ENCODE results near the gene ADAM17. TPM values are rescaled to one million over a fixed set of nuclear protein-coding genes. Genes with fewer than 3 reads are reported as not detected.

ADAM17 gene
- polyA plus RNA-seq, 1 donor from 2014 or later: 32.6 TPM

DNA sequence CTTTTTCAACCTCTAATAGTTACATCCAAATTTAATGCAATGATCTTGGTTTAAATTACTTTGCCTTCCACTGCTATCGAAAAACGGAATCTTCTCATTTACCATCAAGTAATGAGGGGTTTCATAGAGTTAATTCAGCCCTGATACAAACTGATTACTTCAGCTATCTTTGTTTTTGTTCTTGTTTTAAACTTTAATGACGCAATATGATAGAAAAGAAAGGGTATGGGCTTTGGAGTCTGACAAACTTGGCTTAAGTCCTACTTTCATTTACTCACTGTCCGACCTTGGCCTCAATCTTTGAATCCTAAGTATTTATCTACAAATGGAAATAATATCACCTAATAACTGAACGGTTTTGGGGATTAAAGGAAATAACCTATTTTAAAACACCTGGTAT is 16.1 kb downstream of the ADAM17 start:
- no peak overlapping the region for H3K9ac ChIP-seq (ENCODE audit: low read length)
- no peaks in the 10 kb centered on the region for H4K20me1 ChIP-seq (ENCODE audit: insufficient read depth)
- H3K9me3 ChIP-seq (ENCODE audit: low read length): no peaks in the 10 kb centered on the region
- peaks cover 5% of the 10 kb centered on the region for H3K79me2 ChIP-seq (replicated peaks; ENCODE audit: insufficient read depth, low read length)
- H2AFZ ChIP-seq (ENCODE audit: low read depth, low read length): no peak overlapping the region
- no peak overlapping the region for H3K4me3 ChIP-seq (ENCODE audit: low read length)
- no peak overlapping the region for H3K27ac ChIP-seq (ENCODE audit: low read length)
- H3K9me2 ChIP-seq (ENCODE audit: insufficient read depth, low read length): no peaks in the 10 kb centered on the region
- no peak for TF ChIP-seq TAF1 (IDR thresholded peaks at IDR 0.05; ENCODE audit: low read depth)
- no peak for TF ChIP-seq SMC3 (conservative IDR thresholded peaks at IDR 0.05; ENCODE audit: poor library complexity)
- TF ChIP-seq EP300 (conservative IDR thresholded peaks at IDR 0.05; ENCODE audit: poor library complexity, severe bottlenecking): no peak
- TF ChIP-seq POLR2AphosphoS5 (IDR thresholded peaks at IDR 0.05): no peak
- TF ChIP-seq EZH2 (IDR thresholded peaks at IDR 0.05; ENCODE audit: borderline replicate concordance, insufficient read depth, low read length, poor library complexity, severe bottlenecking): no peak
- TF ChIP-seq RAD21 (conservative IDR thresholded peaks at IDR 0.05): no peak
- no peak for TF ChIP-seq MXI1 (conservative IDR thresholded peaks at IDR 0.05; ENCODE audit: poor library complexity, severe bottlenecking)
- TF ChIP-seq CTCF (IDR thresholded peaks at IDR 0.05; ENCODE audit: poor library complexity, severe bottlenecking): no peak
- no peak for TF ChIP-seq REST (IDR thresholded peaks at IDR 0.05; ENCODE audit: borderline replicate concordance)
- H3K4me2 ChIP-seq (ENCODE audit: low read length): no peak overlapping the region
- no peaks in the 10 kb centered on the region for H3K36me3 ChIP-seq (ENCODE audit: insufficient read depth, low read length)
- H3F3A ChIP-seq (ENCODE audit: insufficient read depth, low read length, poor library complexity, severe bottlenecking): no peaks in the 10 kb centered on the region
- H3K27me3 ChIP-seq (ENCODE audit: insufficient read depth, low read depth, low read length): no peaks in the 10 kb centered on the region

DNA sequence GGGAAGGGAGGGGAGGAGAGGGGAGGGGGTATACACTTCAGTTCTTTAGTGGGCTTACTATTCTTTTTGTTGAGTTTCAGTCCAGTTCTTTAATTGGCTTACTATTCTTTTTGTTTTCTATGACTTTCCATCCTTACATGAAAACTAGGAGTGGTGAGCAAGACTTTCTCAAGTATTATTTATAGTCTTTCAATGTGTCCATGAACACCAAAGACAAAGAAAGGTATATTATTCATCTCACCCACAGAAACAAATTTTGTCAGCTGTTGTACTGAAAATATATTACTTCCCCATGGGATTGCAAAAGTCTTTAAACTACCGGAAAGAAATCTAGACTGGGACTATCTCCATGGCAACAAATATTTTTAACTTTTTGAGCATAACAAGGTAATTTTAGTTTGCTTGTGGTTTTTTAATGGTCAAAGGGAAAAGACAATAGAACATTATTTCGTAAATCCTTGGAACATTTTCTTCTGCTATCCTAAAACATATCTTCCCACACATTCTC is 17.6 kb downstream of the ADAM17 start:
- Histone ChIP-seq H3K9ac (ENCODE audit: low read length) (no peak overlapping the region), H3K4me3 (ENCODE audit: low read length) (no peak overlapping the region), H4K20me1 (ENCODE audit: insufficient read depth) (no peaks in the 10 kb centered on the region), H3K9me3 (ENCODE audit: low read length) (no peaks in the 10 kb centered on the region), H2AFZ (ENCODE audit: low read depth, low read length) (no peak overlapping the region), H3F3A (ENCODE audit: insufficient read depth, low read length, poor library complexity, severe bottlenecking) (no peaks in the 10 kb centered on the region), H3K27me3 (ENCODE audit: insufficient read depth, low read depth, low read length) (no peaks in the 10 kb centered on the region), H3K4me2 (ENCODE audit: low read length) (no peak overlapping the region), H3K27ac (ENCODE audit: low read length) (no peak overlapping the region), H3K9me2 (ENCODE audit: insufficient read depth, low read length) (no peaks in the 10 kb centered on the region), H3K36me3 (ENCODE audit: insufficient read depth, low read length) (no peaks in the 10 kb centered on the region), H3K79me2 (replicated peaks; ENCODE audit: insufficient read depth, low read length) (no peaks in the 10 kb centered on the region)
- TF ChIP-seq TAF1 (IDR thresholded peaks at IDR 0.05; ENCODE audit: low read depth) (no peak), CTCF (IDR thresholded peaks at IDR 0.05; ENCODE audit: poor library complexity, severe bottlenecking) (no peak), RAD21 (conservative IDR thresholded peaks at IDR 0.05) (no peak), EP300 (conservative IDR thresholded peaks at IDR 0.05; ENCODE audit: poor library complexity, severe bottlenecking) (no peak), EZH2 (IDR thresholded peaks at IDR 0.05; ENCODE audit: borderline replicate concordance, insufficient read depth, low read length, poor library complexity, severe bottlenecking) (no peak), SMC3 (conservative IDR thresholded peaks at IDR 0.05; ENCODE audit: poor library complexity) (no peak), MXI1 (conservative IDR thresholded peaks at IDR 0.05; ENCODE audit: poor library complexity, severe bottlenecking) (no peak), POLR2AphosphoS5 (IDR thresholded peaks at IDR 0.05) (no peak), REST (IDR thresholded peaks at IDR 0.05; ENCODE audit: borderline replicate concordance) (no peak)
